ENCODE data around the gene IGIP.

The IGIP gene

DNA sequence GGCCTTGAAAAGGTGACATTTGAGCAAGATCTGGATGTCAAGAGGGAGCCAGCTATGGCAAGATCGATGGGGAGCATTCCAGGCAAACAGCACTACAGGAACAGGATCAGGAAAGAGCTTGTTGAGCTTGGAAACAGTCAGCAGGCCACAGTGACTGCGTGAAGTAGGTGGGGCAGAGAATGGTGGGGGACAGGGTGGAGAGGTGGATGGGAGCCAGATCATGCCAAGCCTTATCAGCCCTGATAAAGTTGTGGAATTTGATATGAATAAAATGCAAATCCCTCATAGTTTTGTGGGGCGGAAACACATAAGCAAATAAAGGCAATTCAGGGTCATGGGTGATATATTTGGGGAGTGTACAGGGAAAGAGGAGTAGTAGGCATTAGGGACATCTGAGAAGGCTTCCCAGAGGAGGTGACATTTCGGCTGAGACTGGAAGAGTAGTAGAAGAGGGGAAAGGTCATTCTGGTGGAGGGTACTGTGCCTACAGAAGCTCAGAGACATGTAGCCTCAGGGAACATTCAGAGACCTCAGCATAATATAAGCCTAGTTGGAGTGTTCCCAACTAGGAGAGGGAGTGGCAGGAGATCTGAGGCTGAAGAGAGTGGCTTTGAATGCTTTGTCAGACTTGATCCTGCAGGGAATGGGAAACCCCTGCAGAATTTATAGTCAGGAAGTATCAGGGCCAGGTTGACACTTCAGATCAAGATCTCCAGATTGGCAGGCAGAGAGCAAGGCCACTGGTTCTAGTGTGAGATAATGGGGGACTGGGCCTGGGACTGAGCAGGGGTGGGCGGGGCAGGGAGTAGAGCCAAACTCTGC lies 39.6 kb downstream of the IGIP start:
- no peak for DNase-seq (ENCODE audit: low read depth)
- TF ChIP-seq POLR2A (IDR thresholded peaks at IDR 0.05; ENCODE audit: extremely low read depth, insufficient read length), result no peak
- TF ChIP-seq, protein P1, sequence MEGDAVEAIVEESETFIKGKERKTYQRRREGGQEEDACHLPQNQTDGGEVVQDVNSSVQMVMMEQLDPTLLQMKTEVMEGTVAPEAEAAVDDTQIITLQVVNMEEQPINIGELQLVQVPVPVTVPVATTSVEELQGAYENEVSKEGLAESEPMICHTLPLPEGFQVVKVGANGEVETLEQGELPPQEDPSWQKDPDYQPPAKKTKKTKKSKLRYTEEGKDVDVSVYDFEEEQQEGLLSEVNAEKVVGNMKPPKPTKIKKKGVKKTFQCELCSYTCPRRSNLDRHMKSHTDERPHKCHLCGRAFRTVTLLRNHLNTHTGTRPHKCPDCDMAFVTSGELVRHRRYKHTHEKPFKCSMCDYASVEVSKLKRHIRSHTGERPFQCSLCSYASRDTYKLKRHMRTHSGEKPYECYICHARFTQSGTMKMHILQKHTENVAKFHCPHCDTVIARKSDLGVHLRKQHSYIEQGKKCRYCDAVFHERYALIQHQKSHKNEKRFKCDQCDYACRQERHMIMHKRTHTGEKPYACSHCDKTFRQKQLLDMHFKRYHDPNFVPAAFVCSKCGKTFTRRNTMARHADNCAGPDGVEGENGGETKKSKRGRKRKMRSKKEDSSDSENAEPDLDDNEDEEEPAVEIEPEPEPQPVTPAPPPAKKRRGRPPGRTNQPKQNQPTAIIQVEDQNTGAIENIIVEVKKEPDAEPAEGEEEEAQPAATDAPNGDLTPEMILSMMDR (IDR thresholded peaks at IDR 0.05; ENCODE audit: low read depth, low read length), result no peak
- TF ChIP-seq, protein P2, sequence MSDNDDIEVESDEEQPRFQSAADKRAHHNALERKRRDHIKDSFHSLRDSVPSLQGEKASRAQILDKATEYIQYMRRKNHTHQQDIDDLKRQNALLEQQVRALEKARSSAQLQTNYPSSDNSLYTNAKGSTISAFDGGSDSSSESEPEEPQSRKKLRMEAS (IDR thresholded peaks at IDR 0.05; ENCODE audit: low read depth, low read length), result no peak
- no peak for TF ChIP-seq MYC (IDR thresholded peaks at IDR 0.05; ENCODE audit: low read depth, low read length)
- no peak overlapping the region for H3K4me3 ChIP-seq (ENCODE audit: low read depth, low read length)

DNA sequence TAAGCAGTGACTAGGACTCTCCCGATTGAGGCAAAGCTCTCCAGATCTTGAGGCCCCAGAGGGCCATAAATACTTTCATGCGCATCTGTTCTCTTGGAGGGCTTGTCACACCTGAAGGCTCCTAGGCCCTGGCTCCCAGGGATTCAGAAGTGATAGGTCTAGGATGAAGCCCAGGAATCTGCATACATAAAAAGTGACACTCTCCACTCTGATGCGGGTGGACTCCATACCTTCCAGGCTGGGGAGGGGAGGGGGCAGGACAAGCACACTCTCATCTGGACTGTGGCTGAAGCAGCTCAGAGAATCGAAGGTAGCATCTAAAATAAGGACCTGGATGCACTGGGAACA lies 40.2 kb downstream of the IGIP start:
- H3K4me3 ChIP-seq (ENCODE audit: low read depth, low read length), result no peak overlapping the region
- TF ChIP-seq, protein P2 (IDR thresholded peaks at IDR 0.05; ENCODE audit: low read depth, low read length), result no peak
- TF ChIP-seq MYC (IDR thresholded peaks at IDR 0.05; ENCODE audit: low read depth, low read length), result no peak
- no peak for TF ChIP-seq POLR2A (IDR thresholded peaks at IDR 0.05; ENCODE audit: extremely low read depth, insufficient read length)
- TF ChIP-seq, protein P1 (IDR thresholded peaks at IDR 0.05; ENCODE audit: low read depth, low read length), result no peak
- no peak for DNase-seq (ENCODE audit: low read depth)

DNA sequence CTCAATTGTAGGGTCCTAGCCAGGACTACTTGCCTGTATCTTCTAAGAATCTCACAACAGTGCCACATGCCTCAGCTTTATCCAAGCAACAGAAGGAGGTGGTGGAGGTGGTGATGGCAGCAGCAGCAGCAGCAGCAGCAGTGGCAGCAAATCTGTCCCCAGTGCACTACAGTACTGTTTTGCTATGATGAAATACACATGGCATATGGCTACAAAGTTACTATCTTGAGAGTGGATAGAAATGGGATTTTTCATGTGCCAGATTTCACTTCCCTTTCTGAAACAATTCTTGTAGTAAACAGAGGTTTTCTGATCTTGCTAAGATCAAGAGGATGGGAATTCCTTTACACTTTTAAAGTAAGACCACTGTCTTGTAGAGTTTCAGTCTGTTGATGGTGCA lies 41.2 kb downstream of the IGIP start:
- no peak for TF ChIP-seq MYC (IDR thresholded peaks at IDR 0.05; ENCODE audit: low read depth, low read length)
- TF ChIP-seq, protein P2 (IDR thresholded peaks at IDR 0.05; ENCODE audit: low read depth, low read length), result no peak
- TF ChIP-seq, protein P1 (IDR thresholded peaks at IDR 0.05; ENCODE audit: low read depth, low read length), result no peak
- TF ChIP-seq POLR2A (IDR thresholded peaks at IDR 0.05; ENCODE audit: extremely low read depth, insufficient read length), result no peak
- no peak overlapping the region for H3K4me3 ChIP-seq (ENCODE audit: low read depth, low read length)
- no peak for DNase-seq (ENCODE audit: low read depth)

DNA sequence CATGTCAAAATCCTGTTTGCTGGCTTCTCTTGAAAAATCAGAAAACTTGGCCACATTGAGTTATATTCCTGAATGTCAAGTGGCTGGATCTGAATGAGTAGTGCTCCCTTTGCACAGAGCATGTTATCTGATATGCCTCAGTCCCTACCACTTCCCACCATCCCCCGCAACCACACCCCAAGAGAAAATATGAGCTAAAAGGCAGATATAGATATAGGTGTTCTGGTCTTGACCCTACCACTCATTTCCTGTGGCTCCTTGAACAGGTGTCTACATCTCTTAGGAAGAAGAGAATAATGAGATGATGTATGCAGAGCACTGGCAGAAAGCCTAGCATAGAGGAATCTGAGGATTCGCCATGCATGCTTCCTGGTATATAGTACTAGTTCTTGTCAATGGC lies 42.6 kb downstream of the IGIP start:
- H3K4me3 ChIP-seq (ENCODE audit: low read depth, low read length), result no peak overlapping the region
- TF ChIP-seq, protein P2 (IDR thresholded peaks at IDR 0.05; ENCODE audit: low read depth, low read length), result no peak
- TF ChIP-seq MYC (IDR thresholded peaks at IDR 0.05; ENCODE audit: low read depth, low read length) (no peak), POLR2A (IDR thresholded peaks at IDR 0.05; ENCODE audit: extremely low read depth, insufficient read length) (no peak)
- TF ChIP-seq, protein P1 (IDR thresholded peaks at IDR 0.05; ENCODE audit: low read depth, low read length), result no peak
- no peak for DNase-seq (ENCODE audit: low read depth)

DNA sequence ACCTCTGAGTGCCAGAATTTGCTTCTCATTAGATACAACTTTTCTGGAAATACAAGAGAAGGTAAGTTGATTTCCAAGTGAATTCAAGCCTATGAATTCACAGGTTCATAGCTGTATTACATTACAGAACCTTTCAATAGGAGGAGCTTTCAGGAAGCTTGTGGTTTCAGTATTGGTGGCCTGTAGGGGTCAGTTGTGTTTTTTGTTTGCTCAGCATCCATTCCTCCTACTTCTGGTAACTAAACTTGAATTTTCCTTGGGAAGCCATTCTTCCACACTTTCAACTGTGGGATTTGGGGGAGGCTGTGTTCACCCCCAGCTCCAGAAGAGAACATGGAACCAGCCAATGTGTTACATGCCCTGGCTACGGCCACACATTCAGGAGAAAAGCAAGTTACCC lies 43.7 kb downstream of the IGIP start:
- no peak for TF ChIP-seq POLR2A (IDR thresholded peaks at IDR 0.05; ENCODE audit: extremely low read depth, insufficient read length)
- TF ChIP-seq, protein P1 (IDR thresholded peaks at IDR 0.05; ENCODE audit: low read depth, low read length), result peak; percentile 8
- TF ChIP-seq, protein P2 (IDR thresholded peaks at IDR 0.05; ENCODE audit: low read depth, low read length), result no peak
- no peak for TF ChIP-seq MYC (IDR thresholded peaks at IDR 0.05; ENCODE audit: low read depth, low read length)
- DNase-seq (ENCODE audit: low read depth), result peak; percentile 30
- no peak overlapping the region for H3K4me3 ChIP-seq (ENCODE audit: low read depth, low read length)

Data from NB4 (cell line).